BJ (cell line): ENCODE data around the gene SAPCD1. TPM values are rescaled to one million over a fixed set of nuclear protein-coding genes. Genes with fewer than 3 reads are reported as not detected.

Experiments
- CTCF ChIA-PET: fragments of 350-600 bp; formaldehyde crosslinking; extraction: SDS; loops from one replicate; lab custom pipeline; 2021; ENCODE audit warnings: antibody characterized with exemption, inconsistent platforms; lab: Yijun Ruan, JAX
- POLR2A ChIA-PET: fragments of 300-600 bp; sonication (Branson Sonifier 250); formaldehyde crosslinking; extraction: SDS; loops from one replicate; lab custom pipeline; 2021; ENCODE audit warnings: antibody characterized with exemption; lab: Charles Lee
- DNase-seq: peaks from one replicate; pipeline ENCODE4 v3.0.0-alpha.2; 2011; ENCODE audit warnings: low read depth
- H3K27me3 ChIP-seq: 2 replicates; pipeline ENCODE4 v1.6.0; 2011; ENCODE audit warnings: low read length; ENCODE audit not compliant: control insufficient read depth, insufficient read depth
- H3K36me3 ChIP-seq: 2 replicates; pipeline ENCODE4 v1.5.1; 2011; ENCODE audit warnings: low read length; ENCODE audit not compliant: control insufficient read depth, insufficient read depth
- H3K4me3 ChIP-seq: 2 replicates; pipeline ENCODE4 v1.5.1; 2011; ENCODE audit warnings: low read depth, mild to moderate bottlenecking, control low read depth, low read length
- polyA plus RNA-seq: library from polyadenylated mRNA; depleted of rRNA; stranded (reverse); fragments of >200 nt; gene quantifications from 2 replicates; pipeline ENCODE4 v1.2.3, GENCODE V29; 2011
- TF ChIP-seq, protein P1 (sequence below): IDR thresholded peaks from 2 replicates; pipeline ENCODE4 v1.5.1; 2011; ENCODE audit warnings: low read depth, mild to moderate bottlenecking, control low read depth, inconsistent platforms, low read length, moderate library complexity; ENCODE audit not compliant: insufficient read depth

SAPCD1 gene
- polyA plus RNA-seq, 1 experiment, result 1.2 TPM

DNA sequence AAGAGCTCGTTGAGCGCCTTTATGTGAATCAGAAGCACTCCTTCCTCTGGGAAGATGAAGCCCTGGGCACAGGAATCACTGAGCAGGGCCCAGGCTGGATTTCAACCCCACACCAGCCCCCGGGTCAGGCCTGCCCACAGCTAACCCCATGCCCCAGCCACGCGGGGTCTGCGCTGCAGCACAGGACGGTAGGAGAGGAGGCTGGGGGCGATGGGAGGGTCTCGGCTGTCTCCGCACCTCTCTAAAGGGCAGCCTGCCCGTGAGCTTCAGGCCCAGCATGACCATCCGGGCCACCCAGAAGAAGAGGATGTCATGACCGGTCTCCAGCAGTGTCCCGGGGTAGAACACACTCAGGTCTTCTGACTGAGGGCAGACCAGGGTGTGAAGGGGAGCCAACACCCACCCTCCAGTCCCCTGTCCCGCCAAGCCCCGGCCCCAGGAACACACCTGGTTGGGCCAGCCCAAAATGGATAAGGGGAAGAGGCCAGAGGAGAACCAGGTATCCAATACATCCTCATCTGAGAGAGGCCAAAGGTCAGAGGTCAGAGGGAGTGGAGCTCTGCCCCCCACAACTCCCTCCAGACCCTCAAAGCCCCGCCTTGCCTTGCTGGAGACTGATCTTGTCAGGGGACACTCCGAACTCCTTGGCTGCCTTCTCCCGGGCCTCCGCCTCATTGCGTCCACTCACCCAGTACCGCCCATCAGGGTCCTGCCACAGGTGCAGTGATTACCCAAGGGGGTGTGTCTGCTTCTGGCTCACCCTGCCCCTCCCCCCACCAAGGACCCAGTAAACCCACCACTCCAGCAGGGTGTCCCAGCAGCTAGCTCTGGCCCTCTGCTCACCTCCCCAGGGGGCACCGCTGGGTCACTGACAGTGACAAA lies 19.0 kb downstream of the SAPCD1 start:
- Histone ChIP-seq H3K36me3 (peaks cover 48% of the 10 kb centered on the region), H3K27me3 (no peaks in the 10 kb centered on the region), H3K4me3 (no peak overlapping the region)
- CTCF ChIA-PET, result interaction anchor here (3.3 kb wide), 1 partner anchor 12 kb away, joined by 14 read pairs; no protein-coding TSS in a partner anchor
- POLR2A ChIA-PET, result no interaction called here
- DNase-seq, result no peak
- TF ChIP-seq, protein P1, sequence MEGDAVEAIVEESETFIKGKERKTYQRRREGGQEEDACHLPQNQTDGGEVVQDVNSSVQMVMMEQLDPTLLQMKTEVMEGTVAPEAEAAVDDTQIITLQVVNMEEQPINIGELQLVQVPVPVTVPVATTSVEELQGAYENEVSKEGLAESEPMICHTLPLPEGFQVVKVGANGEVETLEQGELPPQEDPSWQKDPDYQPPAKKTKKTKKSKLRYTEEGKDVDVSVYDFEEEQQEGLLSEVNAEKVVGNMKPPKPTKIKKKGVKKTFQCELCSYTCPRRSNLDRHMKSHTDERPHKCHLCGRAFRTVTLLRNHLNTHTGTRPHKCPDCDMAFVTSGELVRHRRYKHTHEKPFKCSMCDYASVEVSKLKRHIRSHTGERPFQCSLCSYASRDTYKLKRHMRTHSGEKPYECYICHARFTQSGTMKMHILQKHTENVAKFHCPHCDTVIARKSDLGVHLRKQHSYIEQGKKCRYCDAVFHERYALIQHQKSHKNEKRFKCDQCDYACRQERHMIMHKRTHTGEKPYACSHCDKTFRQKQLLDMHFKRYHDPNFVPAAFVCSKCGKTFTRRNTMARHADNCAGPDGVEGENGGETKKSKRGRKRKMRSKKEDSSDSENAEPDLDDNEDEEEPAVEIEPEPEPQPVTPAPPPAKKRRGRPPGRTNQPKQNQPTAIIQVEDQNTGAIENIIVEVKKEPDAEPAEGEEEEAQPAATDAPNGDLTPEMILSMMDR, result no peak

DNA sequence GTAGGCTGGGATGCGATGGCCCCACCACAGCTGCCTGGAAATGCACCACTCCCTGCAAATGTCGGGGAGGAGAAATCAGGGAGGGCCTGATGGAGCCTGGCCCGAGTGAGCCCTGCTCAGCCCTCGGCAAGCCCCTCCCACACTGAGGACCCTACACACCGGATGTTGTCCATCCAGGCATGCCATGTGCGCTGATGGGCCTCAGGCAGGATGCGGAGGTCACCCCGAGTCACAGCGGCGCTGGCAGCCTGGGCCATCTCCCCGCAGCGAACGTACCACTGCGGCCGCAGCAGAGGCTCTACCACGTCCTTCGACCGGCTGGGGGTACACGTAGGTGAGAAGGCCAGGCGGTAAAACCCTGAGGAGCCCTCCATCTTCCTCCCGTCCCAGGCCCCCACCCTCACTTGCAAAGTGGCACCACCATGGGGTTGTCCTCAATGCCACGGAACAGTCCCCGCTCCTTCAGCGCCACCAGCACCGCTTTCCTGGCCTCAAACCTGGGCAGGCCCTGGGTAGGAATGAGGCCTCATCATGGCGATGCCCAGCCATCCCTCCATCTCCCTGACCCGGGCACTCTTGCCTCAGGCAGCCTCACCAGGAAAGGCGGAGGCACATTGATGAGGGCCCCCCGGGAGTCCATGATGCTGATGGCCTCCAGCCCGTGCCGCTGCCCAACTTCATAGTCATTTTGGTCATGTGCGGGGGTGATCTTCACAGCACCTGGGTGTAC lies 19.8 kb downstream of the SAPCD1 start:
- peaks cover 48% of the 10 kb centered on the region for H3K36me3 ChIP-seq
- ChIA-PET CTCF (no interaction called here), POLR2A (no interaction called here)
- H3K4me3 ChIP-seq, result no peak overlapping the region
- no peaks in the 10 kb centered on the region for H3K27me3 ChIP-seq
- no peak for DNase-seq
- TF ChIP-seq, protein P1, result no peak

DNA sequence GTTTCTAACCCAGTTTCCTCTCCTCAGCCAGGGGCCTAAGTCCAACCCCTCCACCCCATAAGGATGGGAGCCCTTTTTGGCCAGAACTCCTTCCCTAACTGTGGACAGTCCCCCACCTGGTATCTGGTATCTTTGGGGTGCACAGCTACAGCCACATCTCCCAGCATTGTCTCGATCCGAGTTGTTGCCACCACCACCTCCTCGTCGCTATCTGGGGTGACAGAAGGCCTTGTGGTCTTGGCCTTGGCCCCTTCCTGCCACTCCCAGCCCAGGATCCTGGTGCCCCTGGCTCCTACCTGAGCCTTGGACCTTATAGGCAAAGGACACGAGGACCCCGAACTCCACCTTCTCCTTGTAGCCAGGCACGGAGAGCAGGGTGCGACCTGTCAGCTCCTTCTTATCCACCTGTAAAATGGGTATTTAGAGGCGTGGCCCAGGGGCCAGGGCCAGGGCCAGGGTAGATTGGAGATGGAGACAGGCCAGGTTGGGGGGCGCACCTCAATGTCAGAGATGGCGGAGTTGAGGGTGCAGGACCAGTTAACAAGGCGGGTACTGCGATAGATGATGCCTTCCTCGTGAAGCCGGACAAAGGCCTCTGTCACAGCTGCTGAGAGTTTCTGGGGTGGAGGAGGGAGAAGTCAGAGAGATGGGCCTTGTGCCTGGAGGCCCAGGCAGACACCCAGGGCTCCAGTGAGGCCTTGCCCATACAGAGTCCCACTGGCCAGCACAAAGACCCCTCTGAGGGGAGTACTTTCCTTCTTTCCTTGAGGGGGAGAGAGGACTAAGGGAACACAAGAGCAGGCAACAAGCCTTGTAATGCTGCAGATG lies 21.9 kb downstream of the SAPCD1 start:
- POLR2A ChIA-PET, result no interaction called here
- CTCF ChIA-PET, result interaction anchor here (1.6 to 2.1 kb wide), 2 partner anchors 12 to 14 kb away, joined by 5 read pairs; partner anchors contain the start of gene VARS1
- TF ChIP-seq, protein P1, result no peak
- no peak for DNase-seq
- H3K36me3 ChIP-seq, result peaks cover 41% of the 10 kb centered on the region
- no peaks in the 10 kb centered on the region for H3K27me3 ChIP-seq
- H3K4me3 ChIP-seq, result no peak overlapping the region

DNA sequence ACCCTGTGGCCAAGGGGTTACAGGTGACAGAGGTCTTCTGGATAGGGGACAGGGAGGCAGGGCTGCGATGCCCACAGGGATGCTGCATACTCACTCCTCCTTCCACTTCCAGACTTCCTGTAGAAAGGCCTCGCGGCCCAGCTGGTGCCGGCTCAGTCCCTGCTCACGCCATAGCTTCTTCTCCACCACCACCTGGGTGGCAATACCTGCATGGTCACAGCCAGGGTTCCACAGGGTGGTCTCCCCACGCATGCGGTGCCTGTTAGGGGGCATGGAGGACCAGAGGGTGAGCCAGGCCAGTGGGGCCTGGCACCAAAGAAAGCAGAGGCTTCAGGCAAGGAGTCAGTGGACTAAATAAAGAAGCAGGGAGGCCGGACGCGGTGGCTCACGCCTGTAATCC lies 23.0 kb downstream of the SAPCD1 start:
- DNase-seq, result no peak
- ChIA-PET CTCF (interaction anchor here (1.5 to 2.1 kb wide), 3 partner anchors 8 to 16 kb away, joined by 5 read pairs; partner anchors contain the start of genes VARS1 and VWA7), POLR2A (no interaction called here)
- peaks cover 38% of the 10 kb centered on the region for H3K36me3 ChIP-seq
- H3K27me3 ChIP-seq, result no peaks in the 10 kb centered on the region
- TF ChIP-seq, protein P1, result no peak
- no peak overlapping the region for H3K4me3 ChIP-seq
